Amniotic stem cell (primary cell): ENCODE data around the gene NQO1.
"Not testable (repeated sequence)": the region's sequence is repeated elsewhere in the genome, so short reads cannot be mapped to it uniquely, and the experiment has no call there.

Experiments
- DNase-seq: peaks from one replicate; lab custom pipeline; 2025; lab: John Stamatoyannopoulos, UW

NQO1 gene

GRCh38 chr16:69741951-69742904 is 15.9 kb upstream of the NQO1 start:
- DNase-seq = no peak

DNA sequence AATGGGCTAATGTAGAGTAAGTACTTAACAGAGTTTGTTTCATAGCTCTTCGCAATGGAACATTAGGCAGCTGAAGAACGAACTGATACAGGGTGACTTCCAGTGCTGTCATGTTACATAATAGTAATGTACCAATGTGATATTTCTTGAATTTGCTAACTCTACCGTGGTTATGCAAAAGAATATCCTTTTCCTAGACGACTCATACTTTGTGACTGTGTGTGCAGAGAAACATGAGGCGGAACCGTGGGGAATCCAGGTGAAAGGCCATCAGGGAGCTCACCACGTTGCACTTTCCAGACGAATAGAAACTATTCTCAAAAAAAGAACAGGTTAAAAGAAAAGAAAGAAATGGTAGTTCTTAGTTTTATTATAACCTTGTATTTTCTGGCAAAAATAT is 15.2 kb upstream of the NQO1 start:
- DNase-seq = no peak

GRCh38 chr16:69732101-69732500 is 5.7 kb upstream of the NQO1 start:
- no peak for DNase-seq

- DNase-seq = not testable (repeated sequence)
These were observed 4.9 kb upstream of the NQO1 start for GRCh38 chr16:69731280-69731679.

DNA sequence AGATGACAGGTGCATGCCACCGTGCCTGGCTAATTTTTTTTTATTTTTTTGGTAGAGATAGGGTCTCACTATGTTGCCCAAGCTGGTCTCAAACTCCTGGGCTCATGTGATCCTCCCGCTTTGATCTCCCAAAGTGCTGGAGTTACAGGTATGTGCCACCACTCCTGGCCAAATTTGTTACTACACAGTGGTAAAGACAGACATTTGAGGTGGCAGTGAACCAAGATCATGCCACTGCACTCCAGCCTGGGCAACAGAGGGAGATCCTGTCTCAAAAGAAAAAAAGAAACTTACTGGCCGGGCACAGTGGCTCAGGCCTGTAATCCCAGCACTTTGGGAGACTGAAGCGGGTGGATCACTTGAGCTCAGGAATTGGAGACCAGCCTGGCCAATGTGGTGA is 2.7 kb upstream of the NQO1 start:
- not testable (repeated sequence) for DNase-seq

DNA sequence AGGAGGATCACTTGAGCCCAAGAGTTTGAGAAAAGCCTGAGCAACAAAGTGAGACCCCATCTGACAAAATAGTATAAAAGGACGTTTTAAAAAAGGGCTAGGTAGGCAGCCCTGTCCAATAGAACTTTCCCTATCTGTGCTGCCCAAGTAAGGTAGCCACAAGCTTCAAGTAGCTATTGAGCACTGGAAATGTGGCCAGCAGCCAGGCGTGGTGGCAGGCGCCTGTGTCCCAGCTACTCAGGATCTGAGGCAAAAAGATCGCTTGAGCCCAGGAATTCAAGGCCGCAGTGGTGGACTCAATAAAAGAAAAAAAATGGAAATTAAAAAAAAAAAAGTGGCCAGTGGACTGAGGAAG is 1.5 kb upstream of the NQO1 start:
- no peak for DNase-seq

DNA sequence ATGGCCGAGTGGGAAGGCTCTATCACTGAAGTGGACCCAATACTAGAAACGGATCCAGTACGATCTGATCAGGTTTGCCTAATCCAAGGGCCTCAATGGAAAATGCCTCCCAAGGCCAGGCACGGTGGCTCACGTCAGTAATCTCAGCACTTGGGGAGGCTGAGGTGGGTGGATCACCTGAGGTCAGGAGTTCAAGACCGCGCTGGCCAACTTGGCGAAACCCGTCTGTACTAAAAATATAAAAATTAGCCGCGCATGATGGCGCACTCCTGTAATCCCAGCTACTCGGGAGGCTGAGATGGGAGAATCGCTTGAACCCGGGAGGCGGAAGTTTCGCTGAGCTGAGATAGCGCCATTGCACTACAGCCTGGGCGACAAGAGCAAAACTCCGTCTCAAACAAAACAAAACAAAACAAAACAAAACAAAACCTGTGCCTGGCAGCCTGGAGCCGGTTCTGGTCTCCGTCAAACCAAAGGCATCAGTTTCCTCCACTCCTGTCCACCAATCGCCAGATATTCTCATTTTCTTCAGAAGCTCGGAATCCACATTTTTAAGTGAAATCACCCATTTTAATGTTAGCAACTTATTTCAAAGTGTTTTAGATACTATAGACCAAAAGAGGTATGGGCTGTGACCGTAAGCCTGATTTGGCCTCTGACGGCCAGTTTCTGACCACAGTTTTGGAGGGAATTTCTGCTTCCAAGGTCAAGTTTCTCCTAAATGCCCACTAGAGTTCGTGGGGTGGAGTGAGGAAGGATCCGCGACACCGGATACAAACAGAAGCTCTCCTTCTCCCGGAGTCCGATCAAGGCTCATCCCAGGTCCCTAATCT is 664 bp downstream of the NQO1 start:
- DNase-seq = no peak

GRCh38 chr16:69724981-69725479 is 1.3 kb downstream of the NQO1 start:
- no peak for DNase-seq

- DNase-seq = no peak
These were observed 1.9 kb downstream of the NQO1 start for GRCh38 chr16:69724414-69724873.

GRCh38 chr16:69721441-69721957 is 4.9 kb downstream of the NQO1 start:
- DNase-seq = no peak

- no peak for DNase-seq
These were observed 5.4 kb downstream of the NQO1 start for GRCh38 chr16:69720822-69721430.

DNA sequence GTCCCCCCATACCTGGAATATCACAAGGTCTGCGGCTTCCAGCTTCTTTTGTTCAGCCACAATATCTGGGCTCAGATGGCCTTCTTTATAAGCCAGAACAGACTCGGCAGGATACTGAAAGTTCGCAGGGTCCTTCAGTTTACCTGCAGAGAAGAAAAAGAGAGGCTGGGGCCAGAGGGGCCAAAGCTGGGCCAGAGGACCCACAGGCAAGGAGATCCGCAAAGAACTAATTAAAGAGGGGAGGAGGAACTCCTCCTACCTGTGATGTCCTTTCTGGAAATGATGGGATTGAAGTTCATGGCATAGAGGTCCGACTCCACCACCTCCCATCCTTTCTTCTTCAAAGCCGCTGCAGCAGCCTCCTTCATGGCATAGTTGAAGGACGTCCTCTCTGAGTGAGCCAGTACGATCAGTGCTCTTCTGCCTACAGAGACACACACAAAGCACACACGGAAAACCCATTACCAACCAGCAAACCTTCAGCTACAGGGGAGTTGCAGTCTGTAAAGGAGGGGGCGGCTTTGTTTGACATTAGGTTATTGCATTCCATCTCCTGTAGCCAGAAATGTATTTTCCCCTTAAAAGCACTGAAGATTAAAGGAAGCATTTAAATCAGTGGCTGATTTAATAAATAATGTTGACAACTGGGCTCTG is 8.1 kb downstream of the NQO1 start:
- DNase-seq = no peak

GRCh38 chr16:69717066-69717465 is 9.3 kb downstream of the NQO1 start:
- DNase-seq = no peak

- DNase-seq = no peak
These were observed 13.3 kb downstream of the NQO1 start for GRCh38 chr16:69712914-69713581.

GRCh38 chr16:69712277-69712676 is 14.1 kb downstream of the NQO1 start:
- no peak for DNase-seq

DNA sequence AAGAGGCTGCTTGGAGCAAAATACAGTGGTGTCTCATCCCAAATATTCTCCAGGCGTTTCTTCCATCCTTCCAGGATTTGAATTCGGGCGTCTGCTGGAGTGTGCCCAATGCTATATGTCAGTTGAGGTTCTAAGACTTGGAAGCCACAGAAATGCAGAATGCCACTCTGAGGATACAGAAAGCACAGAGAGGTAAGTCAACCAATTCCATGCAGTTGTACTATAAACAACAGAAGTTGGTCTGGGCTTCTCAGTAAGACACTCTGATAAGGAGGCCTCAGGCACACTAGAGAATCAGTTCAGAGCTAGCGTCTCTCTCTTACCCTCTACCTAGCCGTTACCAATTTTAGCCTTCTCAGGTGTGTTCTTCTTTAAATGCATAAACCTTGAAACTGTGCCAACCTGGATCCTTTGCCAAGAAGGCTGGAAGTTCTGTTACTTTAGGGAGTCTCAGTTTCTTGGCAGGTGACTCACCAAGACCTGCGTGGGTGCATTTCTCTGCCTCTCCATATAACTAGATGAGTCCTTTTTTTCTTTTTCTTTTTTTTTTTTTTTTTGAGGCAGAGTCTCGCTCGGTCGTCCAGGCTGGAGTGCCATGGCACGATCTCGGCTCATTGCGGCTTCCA is 15.1 kb downstream of the NQO1 start:
- no peak for DNase-seq

GRCh38 chr16:69709456-69710084 is 16.8 kb downstream of the NQO1 start:
- DNase-seq = peak; percentile 64

DNA sequence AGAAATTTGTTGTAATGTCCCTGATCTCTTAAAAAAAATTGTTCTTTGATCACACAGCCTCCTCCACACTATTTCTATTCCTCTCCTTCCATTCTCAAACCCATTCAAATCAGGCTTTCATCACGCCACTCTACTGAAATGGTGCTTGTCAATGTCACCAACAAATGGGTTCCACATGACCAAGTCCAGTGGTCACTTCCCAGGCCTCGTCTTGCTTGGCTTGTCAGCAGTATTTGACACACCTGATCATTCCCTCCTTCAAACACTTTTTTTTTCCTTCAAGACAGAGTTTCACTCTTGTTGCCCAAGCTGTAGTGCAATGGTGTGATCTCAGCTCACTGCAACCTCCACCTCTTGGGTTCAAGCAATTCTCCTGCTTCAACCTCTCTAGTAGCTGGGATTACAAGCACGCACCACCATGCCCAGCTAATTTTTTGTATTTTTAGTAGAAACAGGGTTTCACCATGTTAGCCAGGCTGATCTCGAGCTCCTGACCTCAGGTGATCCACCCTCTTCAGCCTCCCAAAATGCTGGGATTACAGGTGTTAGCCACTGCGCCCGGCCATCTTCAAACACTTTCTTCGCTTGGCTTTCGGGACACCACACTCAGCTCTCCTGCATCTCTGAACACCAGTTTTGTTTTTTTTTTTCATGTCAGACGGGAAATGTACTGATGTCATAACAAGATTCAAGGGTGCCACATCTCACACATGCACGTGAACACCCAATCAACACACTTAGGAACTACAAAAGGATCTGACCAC is 18.3 kb downstream of the NQO1 start:
- no peak for DNase-seq

GRCh38 chr16:69706975-69707340 is 19.4 kb downstream of the NQO1 start:
- DNase-seq = no peak
